ENCODE results near the gene TMEM51.

GRCh38 chr1:15236321-15236721, 82.8 kb downstream of the TMEM51 start:
- no peak for TF ChIP-seq EZH2 (IDR thresholded peaks at IDR 0.05; ENCODE audit: borderline replicate concordance, insufficient read depth, low read depth, low read length, poor library complexity, severe bottlenecking)
- no peak for TF ChIP-seq CTCF (IDR thresholded peaks at IDR 0.05)
